Kidney (tissue), 14 donors: ENCODE results near the gene TGFBR3. TPM values are rescaled to one million over a fixed set of nuclear protein-coding genes. Genes with fewer than 3 reads are reported as not detected.

Experiments
- DNase-seq, 5 donors: peaks; one replicate each; pipeline ENCODE4 v3.0.0-alpha.2; 2013 to 2020
- FAIRE-seq: peaks from 2 replicates; lab custom pipeline; 2012; peaks lifted over from hg19 to GRCh38; lab: Jason Lieb, UNC
- H3K27ac ChIP-seq, 2 donors: one replicate each; pipeline ENCODE4 v1.7.0; 2013; ENCODE audit warnings: low read depth in 2 of 2, low read length in 2 of 2, inconsistent platforms in 1 of 2
- H3K27me3 ChIP-seq: one replicate; pipeline ENCODE4 v1.7.1; 2013; ENCODE audit warnings: low read length, inconsistent platforms; ENCODE audit not compliant: control insufficient read depth, insufficient read depth
- H3K36me3 ChIP-seq, 3 donors: one replicate each; pipeline versions ENCODE4 v1.7.0 to v1.7.1; 2013; ENCODE audit warnings: low read length in 3 of 3, control low read depth in 1 of 3, inconsistent platforms in 1 of 3; ENCODE audit not compliant: insufficient read depth in 3 of 3, control insufficient read depth in 2 of 3
- H3K4me1 ChIP-seq, 3 donors: one replicate each; pipeline versions ENCODE4 v1.7.0 to v1.7.1; 2013; ENCODE audit warnings: low read length in 3 of 3, inconsistent platforms in 1 of 3, low read depth in 1 of 3; ENCODE audit not compliant: control insufficient read depth in 2 of 3, insufficient read depth in 2 of 3
- H3K4me3 ChIP-seq, 3 donors: one replicate each; pipeline versions ENCODE4 v1.7.0 to v1.8.1; 2013; ENCODE audit warnings: low read length in 3 of 3, control low read depth in 1 of 3, inconsistent platforms in 1 of 3
- H3K9ac ChIP-seq, 3 donors: one replicate each; pipeline versions ENCODE4 v1.7.0 to v1.7.1; 2013; ENCODE audit warnings: low read length in 3 of 3, control low read depth in 1 of 3, inconsistent platforms in 1 of 3
- H3K9me3 ChIP-seq, 3 donors: one replicate each; pipeline versions ENCODE4 v1.7.0 to v1.7.1; 2013; ENCODE audit warnings: low read length in 3 of 3, control low read depth in 1 of 3, inconsistent platforms in 1 of 3; ENCODE audit not compliant: control insufficient read depth in 2 of 3, insufficient read depth in 1 of 3
- intact Hi-C: fragments of 100-400 bp; cut with DNase I; formaldehyde crosslinking; loops from one replicate; pipeline ENCODE4 v1.11.1; 2022
- polyA plus RNA-seq: library from polyadenylated mRNA; stranded (reverse); fragments of 350-450 nt; fragmentation: Illumina TruSeq; extraction: RNeasy Lipid Tissue Mini Kit (QIAGEN cat#74804); gene quantifications from one replicate; pipeline ENCODE4 v1.2.3, GENCODE V29; 2014; ENCODE audit warnings: low read depth, low replicate concordance; ENCODE audit not compliant: insufficient read depth
- total RNA-seq: library from RNA; stranded (reverse); fragmentation: NEBNext Ultra II Directional; extraction: Animal tissue kit (Norgen Biotek cat#: 25700); gene quantifications from one replicate; pipeline ENCODE4 v1.2.1, GENCODE V29; 2021
- TF ChIP-seq, protein P1 (sequence below): IDR thresholded peaks from 3 replicates; pipeline ENCODE4 v1.5.1; 2012; ENCODE audit warnings: mild to moderate bottlenecking, moderate library complexity, borderline replicate concordance; ENCODE audit not compliant: insufficient read depth; ENCODE audit errors: extremely low read depth
- donor health status: control.
- donor health status: control.
- donor health status: control.
- donor health status: control.
- donor health status: control.
- donor health status: DM: yes; HTN: yes; CAD: no.
- donor health status: Normal renal cell carcinoma (clear cell type).

TGFBR3 gene
- total and polyA plus RNA-seq, 2 donors from 2014 or later: 15.8 to 57.9 TPM

DNA sequence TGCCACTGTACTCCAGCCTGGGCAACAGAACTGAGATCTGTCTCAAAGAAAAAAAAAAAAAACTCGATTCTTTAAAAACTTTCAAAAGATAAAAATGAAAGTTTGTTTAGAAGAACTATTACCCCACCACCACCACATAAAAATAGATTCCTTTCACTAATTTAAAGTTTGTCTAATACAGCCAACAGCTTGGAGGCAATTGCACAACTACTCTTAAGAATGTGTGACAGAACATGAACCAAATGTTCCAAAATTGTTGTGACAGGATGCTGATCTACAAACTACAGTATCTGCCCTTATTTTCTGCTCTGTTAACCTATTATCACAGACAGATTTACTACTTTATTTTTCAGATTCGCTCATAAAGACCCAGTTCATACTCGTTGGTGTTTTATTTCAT is 5.5 kb upstream of the TGFBR3 start:
- Histone ChIP-seq H3K9ac (no peak overlapping the region), H3K27ac (no peak overlapping the region), H3K36me3 (no peaks in the 10 kb centered on the region), H3K4me1 (no peaks in the 10 kb centered on the region), H3K4me3 (no peak overlapping the region), H3K9me3 (no peaks in the 10 kb centered on the region), H3K27me3 (no peaks in the 10 kb centered on the region)
- TF ChIP-seq, protein P1, sequence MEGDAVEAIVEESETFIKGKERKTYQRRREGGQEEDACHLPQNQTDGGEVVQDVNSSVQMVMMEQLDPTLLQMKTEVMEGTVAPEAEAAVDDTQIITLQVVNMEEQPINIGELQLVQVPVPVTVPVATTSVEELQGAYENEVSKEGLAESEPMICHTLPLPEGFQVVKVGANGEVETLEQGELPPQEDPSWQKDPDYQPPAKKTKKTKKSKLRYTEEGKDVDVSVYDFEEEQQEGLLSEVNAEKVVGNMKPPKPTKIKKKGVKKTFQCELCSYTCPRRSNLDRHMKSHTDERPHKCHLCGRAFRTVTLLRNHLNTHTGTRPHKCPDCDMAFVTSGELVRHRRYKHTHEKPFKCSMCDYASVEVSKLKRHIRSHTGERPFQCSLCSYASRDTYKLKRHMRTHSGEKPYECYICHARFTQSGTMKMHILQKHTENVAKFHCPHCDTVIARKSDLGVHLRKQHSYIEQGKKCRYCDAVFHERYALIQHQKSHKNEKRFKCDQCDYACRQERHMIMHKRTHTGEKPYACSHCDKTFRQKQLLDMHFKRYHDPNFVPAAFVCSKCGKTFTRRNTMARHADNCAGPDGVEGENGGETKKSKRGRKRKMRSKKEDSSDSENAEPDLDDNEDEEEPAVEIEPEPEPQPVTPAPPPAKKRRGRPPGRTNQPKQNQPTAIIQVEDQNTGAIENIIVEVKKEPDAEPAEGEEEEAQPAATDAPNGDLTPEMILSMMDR: no peak
- intact Hi-C loops: no loop called here
- DNase-seq (peak in 2 of 5 donors; percentile 29 to 70), FAIRE-seq (no peak)

DNA sequence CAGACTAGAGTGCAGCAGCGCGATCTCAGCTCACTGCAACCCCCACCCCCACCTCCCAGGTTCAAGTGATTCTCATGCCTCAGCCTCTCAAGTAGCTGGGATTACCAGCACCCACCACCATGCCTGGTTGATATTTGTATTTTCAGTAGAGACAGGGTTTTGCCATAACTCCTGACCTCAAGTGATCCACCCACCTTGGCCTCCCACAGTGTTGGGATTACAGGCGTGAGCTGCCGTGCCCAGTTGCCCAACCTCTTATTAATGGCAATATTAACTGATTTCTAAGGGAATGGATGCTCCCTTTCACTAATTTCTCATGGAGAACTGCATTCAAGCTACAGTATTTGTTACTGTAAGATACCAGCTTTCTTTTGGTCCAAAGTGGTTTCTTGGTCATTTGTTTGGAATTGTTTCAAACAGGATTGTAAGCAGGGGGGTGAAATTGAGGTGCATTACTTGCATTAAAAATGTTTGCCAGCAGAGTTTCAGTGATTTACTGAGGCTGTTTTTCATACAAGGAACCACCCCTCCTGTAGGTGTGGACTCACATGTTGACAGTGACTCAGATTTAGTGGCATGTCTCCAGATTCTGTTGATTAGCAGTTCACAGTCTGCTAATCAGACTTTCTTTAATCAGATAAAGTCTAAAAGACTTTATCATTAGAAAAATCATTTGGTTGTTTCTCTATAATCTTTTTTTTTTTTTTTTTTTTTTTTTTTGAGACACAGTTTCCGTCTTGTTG is 3.9 kb upstream of the TGFBR3 start:
- Histone ChIP-seq H3K9ac (no peak overlapping the region), H3K27ac (no peak overlapping the region), H3K4me3 (no peak overlapping the region), H3K4me1 (no peaks in the 10 kb centered on the region), H3K36me3 (no peaks in the 10 kb centered on the region), H3K9me3 (no peaks in the 10 kb centered on the region), H3K27me3 (no peaks in the 10 kb centered on the region)
- intact Hi-C loops: no loop called here
- TF ChIP-seq, protein P1: no peak
- FAIRE-seq (no peak), DNase-seq (no peak)

DNA sequence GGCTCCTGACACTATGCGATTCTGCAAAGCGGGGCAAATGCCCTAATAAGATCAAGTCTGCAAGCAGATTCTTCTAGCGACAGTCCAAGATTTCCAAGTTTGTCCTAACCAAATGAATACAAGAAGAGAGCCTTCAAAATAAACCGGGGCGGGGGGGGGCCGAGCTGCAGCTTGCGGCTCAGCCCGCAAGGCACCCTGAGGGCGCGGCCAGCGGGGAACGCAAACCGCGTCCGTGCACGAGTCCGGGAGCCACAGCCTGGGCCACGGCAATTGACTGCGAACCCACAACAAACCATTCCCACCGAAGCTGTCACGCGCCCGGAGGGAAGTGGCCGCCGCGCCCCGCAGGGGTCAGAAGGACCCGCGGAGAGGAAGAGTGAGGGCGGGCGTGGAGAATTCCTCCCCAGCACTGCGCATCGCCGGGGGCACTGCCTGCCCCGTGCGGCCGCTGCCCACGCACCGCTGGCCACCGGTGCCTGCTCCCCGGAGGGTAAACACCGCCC is 687 bp downstream of the TGFBR3 start:
- no peak for FAIRE-seq
- TF ChIP-seq, protein P1: no peak
- peak overlapping the region; percentile 12 to 53 (median 28) for H3K9ac ChIP-seq
- H3K27me3 ChIP-seq: no peaks in the 10 kb centered on the region
- no peaks in the 10 kb centered on the region for H3K9me3 ChIP-seq
- DNase-seq: peak in 2 of 5 donors; percentile 63 to 84
- peak overlapping the region; percentile 88 to 90 for H3K27ac ChIP-seq
- intact Hi-C loops: no loop called here
- H3K4me1 ChIP-seq: peaks cover 0 to 3% (median 0%) of the 10 kb centered on the region in 3 donors
- no peaks in the 10 kb centered on the region for H3K36me3 ChIP-seq
- peak overlapping the region; percentile 74 to 96 (median 88) for H3K4me3 ChIP-seq
